AG09319 (cell line): ENCODE results near the gene DCDC2C.

Experiments
- DNase-seq: peaks from one replicate; pipeline ENCODE4 v3.0.0-alpha.2; 2010; ENCODE audit warnings: low read depth; ENCODE audit errors: extremely low read depth
- CTCF ChIP-seq: IDR thresholded peaks from 2 replicates; pipeline ENCODE4 v1.5.1; 2011; ENCODE audit warnings: low read depth, mild to moderate bottlenecking, inconsistent platforms, low read length, moderate library complexity

Gene DCDC2C

GRCh38 chr2:3718679-3719078 is 15.3 kb downstream of the DCDC2C start:
- no peak for TF ChIP-seq CTCF
- no peak for DNase-seq

GRCh38 chr2:3725002-3725401 is 21.6 kb downstream of the DCDC2C start:
- TF ChIP-seq CTCF, result no peak
- no peak for DNase-seq

GRCh38 chr2:3725458-3726250 is 22.3 kb downstream of the DCDC2C start:
- TF ChIP-seq CTCF, result no peak
- DNase-seq, result no peak

- no peak for DNase-seq
- no peak for TF ChIP-seq CTCF
Measured at GRCh38 chr2:3726511-3726910, 23.1 kb downstream of the DCDC2C start.

- DNase-seq, result no peak
- TF ChIP-seq CTCF, result no peak
Measured at GRCh38 chr2:3727397-3728045, 24.1 kb downstream of the DCDC2C start.

GRCh38 chr2:3728104-3729054 is 25.0 kb downstream of the DCDC2C start:
- TF ChIP-seq CTCF, result peak; percentile 56
- peak; percentile 7 for DNase-seq
